ENCODE measurements around the gene BMP7. TPM values are rescaled to one million over a fixed set of nuclear protein-coding genes. Genes with fewer than 3 reads are reported as not detected.

BMP7 gene
- total and polyA plus RNA-seq, 2 of the 13 experiments (the other 11 are each of a cell fraction or from before 2014, with no cell fraction given): not detected

- TF ChIP-seq KLF11 (CRISPR knock-in tag; IDR thresholded peaks at IDR 0.05): no peak
- TF ChIP-seq ZNF607 (CRISPR knock-in tag; IDR thresholded peaks at IDR 0.05; ENCODE audit: borderline replicate concordance): no peak
- no peak for TF ChIP-seq E2F2 (CRISPR knock-in tag; IDR thresholded peaks at IDR 0.05; ENCODE audit: borderline replicate concordance)
- no peak for TF ChIP-seq ZNF615 (CRISPR knock-in tag; IDR thresholded peaks at IDR 0.05; ENCODE audit: borderline replicate concordance)
- TF ChIP-seq ERF (CRISPR knock-in tag; IDR thresholded peaks at IDR 0.05): peak; percentile 45; the same call in 1 of the 2 replicates
- no peak for TF ChIP-seq PHF20 (CRISPR knock-in tag; IDR thresholded peaks at IDR 0.05)
- no peak for TF ChIP-seq MBD4 (IDR thresholded peaks at IDR 0.05; ENCODE audit: borderline replicate concordance, low read length)
- TF ChIP-seq ZEB1 (IDR thresholded peaks at IDR 0.05; ENCODE audit: insufficient replicate concordance, low read depth): no peak
- no peak for TF ChIP-seq ZNF883 (CRISPR knock-in tag; IDR thresholded peaks at IDR 0.05; ENCODE audit: not compliant biosample characterization)
- TF ChIP-seq ZNF597 (CRISPR knock-in tag; IDR thresholded peaks at IDR 0.05): no peak
- no peak for TF ChIP-seq ZNF652 (CRISPR knock-in tag; IDR thresholded peaks at IDR 0.05; ENCODE audit: borderline replicate concordance, low read depth)
- TF ChIP-seq CHD2 (IDR thresholded peaks at IDR 0.05; ENCODE audit: low read depth, low read length): no peak
- TF ChIP-seq PRDM15 (CRISPR knock-in tag; IDR thresholded peaks at IDR 0.05): no peak
- no peak for TF ChIP-seq AFF4 (CRISPR knock-in tag; IDR thresholded peaks at IDR 0.05)
- no peak for TF ChIP-seq IRF9 (CRISPR knock-in tag; IDR thresholded peaks at IDR 0.05; ENCODE audit: borderline replicate concordance)
- no peak for TF ChIP-seq PAF1 (CRISPR knock-in tag; IDR thresholded peaks at IDR 0.05)
- TF ChIP-seq FIP1L1 (IDR thresholded peaks at IDR 0.05; ENCODE audit: borderline replicate concordance, insufficient read depth, low read depth, low read length): no peak
Measured at GRCh38 chr20:57263801-57264792, 2.3 kb downstream of the BMP7 start (continued).
